GM12891 (cell line): ENCODE data around the gene HOXA3.

Experiments used
- DNase-seq: peaks from one replicate; pipeline ENCODE4 v3.0.0; 2011; ENCODE audit warnings: low spot score; ENCODE audit not compliant: insufficient read length
- FAIRE-seq: peaks from 2 replicates; lab custom pipeline; 2011; peaks lifted over from hg19 to GRCh38; lab: Jason Lieb, UNC
- PAX5 ChIP-seq: IDR thresholded peaks from 2 replicates; pipeline ENCODE4 v1.6.1; 2011; ENCODE audit warnings: low read length, moderate library complexity, mild to moderate bottlenecking; ENCODE audit not compliant: insufficient read depth, severe bottlenecking
- POLR2A ChIP-seq: IDR thresholded peaks from 2 replicates; pipeline ENCODE4 v1.6.1; 2011; ENCODE audit warnings: low read depth, low read length, control low read depth
- POLR2AphosphoS5 ChIP-seq: IDR thresholded peaks from 2 replicates; pipeline ENCODE4 v1.6.1; 2011; ENCODE audit warnings: low read depth, low read length, control low read depth
- POU2F2 ChIP-seq: IDR thresholded peaks from 2 replicates; pipeline ENCODE4 v1.6.1; 2011; ENCODE audit warnings: low read depth, mild to moderate bottlenecking, control low read depth, low read length, moderate library complexity
- SPI1 ChIP-seq: IDR thresholded peaks from 2 replicates; pipeline ENCODE4 v1.6.1; 2011; ENCODE audit warnings: low read depth, low read length, control low read depth
- TAF1 ChIP-seq: IDR thresholded peaks from 2 replicates; pipeline ENCODE4 v1.6.1; 2011; ENCODE audit warnings: low read depth, low read length, control low read depth

Gene HOXA3

DNA sequence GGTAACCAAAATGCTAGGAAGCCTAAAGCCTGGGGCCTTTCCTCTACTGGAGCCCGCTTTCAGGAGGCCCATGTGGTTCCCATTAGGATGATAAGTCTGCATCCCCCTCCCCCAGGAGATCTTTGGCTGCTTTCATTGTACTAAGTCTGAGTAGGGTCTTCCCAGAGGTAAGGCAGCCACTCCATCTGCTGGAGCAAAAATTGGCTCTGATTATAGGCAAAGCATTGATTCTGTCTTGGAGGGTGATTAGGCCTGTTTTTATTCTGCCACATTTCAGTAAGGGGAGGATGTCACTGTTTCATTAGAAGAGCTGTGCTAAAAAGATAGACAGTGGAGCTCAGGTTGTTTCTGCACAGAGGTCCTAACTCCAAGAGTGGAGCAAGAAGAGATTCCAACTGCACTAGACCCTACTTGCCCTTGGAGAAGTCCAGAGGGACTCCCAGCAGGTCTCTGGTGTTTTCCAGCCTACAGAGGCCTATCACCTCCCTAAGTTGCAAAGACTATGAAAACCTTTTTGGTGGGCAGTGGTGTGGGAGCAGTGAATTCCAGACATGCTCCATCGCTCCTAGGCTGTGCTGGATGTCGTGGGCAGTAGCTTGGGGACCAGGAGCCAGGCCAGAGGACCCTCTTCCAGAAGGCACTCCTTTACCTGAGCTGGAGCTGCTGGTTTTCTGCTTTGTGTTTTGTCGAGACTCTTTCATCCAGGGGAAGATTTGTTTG lies 42.8 kb downstream of the HOXA3 start:
- TF ChIP-seq POLR2AphosphoS5 (no peak), TAF1 (no peak), POLR2A (no peak), PAX5 (no peak)
- FAIRE-seq = no peak
- no peak for DNase-seq

DNA sequence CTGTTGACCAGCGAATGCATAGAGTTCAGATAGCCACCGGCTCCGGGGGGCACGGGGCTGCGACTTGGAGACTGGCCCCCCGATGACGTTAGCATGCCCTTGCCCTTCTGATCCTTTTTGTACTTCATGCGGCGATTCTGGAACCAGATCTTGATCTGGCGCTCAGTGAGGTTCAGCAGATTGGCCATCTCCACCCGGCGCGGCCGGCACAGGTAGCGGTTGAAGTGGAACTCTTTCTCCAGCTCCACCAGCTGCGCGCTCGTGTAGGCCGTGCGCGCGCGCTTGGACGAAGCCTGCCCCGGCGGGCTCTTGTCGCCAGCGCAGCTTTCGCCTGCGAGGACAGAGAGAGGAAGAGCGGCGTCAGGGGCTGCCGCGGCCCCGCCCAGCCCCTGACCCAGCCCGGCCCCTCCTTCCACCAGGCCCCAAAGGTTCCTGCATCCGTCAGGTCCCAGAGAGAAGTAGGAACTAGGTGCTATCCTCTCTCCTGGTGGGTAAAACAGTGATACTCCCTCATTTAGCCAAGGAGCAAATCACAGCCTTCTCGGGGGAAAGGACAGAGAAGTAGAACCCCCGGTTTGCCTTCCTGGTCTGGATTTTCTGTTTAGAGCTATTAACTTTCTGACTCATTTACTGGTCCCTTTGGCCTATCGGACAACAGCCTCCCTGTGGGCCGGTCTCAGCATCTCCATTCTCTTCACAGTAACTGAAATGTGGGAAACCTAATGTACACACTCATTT lies 43.8 kb downstream of the HOXA3 start:
- TF ChIP-seq POLR2AphosphoS5 = no peak
- TF ChIP-seq TAF1 = no peak
- no peak for TF ChIP-seq POU2F2
- TF ChIP-seq PAX5 = no peak
- no peak for TF ChIP-seq SPI1
- no peak for TF ChIP-seq POLR2A
- FAIRE-seq = no peak
- DNase-seq = no peak

DNA sequence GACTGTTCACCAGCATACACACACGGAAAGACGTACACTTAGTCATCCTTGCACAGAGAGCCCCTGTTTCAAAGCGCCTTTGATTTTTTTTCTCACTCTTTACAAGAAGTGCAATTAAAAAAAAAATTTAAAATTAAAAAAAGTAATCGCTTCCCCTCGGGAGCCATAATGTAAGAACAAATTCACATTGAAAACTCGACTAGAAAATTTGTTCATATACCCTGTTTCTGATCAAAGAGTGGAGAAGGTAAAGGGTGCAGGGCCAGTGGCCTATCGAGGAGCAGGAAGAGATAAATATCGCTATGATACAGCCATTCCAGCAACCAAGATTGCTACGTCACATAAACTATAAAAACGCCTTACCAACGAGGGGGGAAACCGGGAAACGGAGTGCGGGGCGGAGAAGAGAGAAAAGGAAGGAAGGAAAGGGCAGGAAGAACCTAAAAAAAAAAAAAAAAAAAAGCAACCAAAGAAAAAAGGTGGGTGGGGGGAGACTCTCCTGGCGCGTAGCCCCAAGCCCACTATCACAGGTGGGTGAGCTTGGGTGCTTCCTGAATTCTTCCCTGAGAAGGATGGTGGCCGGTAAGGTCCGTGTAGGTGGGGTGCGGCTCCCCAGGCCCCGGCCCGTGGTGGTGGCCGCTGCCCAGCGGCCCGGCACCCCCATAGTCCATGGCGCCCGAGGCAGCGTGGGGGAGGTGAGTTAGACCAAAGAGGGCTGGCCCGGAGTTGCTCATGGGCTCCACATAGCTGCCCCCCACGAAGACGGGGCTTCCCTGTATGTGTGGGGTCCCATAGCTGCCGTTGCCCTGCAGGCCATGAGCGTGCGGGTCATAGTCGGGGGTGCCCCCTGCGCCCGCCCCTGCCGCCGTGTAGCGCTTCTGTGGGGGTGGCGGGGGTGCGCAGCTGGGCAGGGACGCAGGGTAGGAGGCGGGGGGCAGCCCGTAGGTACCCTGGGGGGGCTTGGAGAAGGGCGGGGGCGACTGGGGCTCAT lies 44.7 kb downstream of the HOXA3 start:
- TF ChIP-seq PAX5 (no peak), TAF1 (no peak), SPI1 (no peak), POU2F2 (no peak), POLR2AphosphoS5 (no peak), POLR2A (no peak)
- DNase-seq = no peak
- FAIRE-seq = no peak

DNA sequence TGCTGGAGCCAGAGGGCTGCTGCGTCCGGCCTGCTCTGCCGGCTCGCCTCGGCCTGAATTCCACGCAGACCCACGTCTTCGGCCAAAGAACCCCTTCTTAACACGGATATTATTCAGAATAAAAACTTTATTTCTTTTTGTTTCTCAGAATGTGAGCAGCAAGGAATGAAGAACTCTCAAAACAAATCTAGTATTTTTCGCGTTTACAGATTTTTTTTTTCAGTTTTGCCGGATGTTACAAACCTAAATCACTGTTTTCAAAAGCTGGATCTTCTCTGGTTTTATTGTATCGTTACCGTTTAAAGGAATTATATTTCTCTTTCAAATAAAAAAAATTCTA lies 45.5 kb downstream of the HOXA3 start:
- DNase-seq (no peak), FAIRE-seq (no peak)
- TF ChIP-seq POU2F2 = no peak
- TF ChIP-seq POLR2AphosphoS5 = no peak
- TF ChIP-seq PAX5 = no peak
- no peak for TF ChIP-seq POLR2A
- no peak for TF ChIP-seq TAF1
- TF ChIP-seq SPI1 = no peak

DNA sequence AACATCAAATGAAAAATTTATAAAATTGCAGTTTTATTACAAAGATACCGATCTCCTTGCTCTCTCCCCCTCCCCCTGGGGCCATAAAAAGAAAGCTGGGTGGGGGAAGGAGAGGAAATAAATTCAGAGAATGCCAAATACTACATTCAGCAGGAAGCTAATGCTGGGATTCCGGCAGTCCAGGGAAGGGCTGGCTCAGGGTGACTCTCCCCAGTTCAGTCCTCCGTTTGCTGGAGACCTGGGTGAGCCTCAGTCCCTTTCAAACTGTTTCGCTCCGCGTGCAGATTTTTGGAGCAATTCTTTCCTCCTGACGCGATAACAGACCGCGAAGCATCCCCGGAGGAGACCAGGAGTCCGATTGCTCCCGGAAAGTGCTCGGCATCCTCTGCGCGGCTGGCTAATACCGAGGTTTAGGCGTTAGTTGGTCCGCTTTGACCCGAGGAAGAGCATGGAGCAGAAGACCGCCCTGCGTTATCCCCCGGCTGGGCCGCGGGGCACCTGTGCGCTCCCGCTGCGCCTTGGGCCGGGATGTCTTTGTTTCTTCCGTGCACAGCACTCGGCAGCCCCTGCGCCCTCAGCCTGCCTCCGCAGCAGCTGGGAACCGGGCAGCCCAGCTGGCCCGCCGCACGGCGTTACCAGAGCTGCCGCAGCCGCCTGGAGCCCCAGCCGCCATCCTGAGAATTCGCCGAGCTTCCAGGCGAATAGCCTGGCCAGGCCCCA lies 46.0 kb downstream of the HOXA3 start:
- no peak for DNase-seq
- TF ChIP-seq POU2F2 (no peak), POLR2A (no peak), PAX5 (no peak), POLR2AphosphoS5 (no peak), SPI1 (no peak), TAF1 (no peak)
- no peak for FAIRE-seq

DNA sequence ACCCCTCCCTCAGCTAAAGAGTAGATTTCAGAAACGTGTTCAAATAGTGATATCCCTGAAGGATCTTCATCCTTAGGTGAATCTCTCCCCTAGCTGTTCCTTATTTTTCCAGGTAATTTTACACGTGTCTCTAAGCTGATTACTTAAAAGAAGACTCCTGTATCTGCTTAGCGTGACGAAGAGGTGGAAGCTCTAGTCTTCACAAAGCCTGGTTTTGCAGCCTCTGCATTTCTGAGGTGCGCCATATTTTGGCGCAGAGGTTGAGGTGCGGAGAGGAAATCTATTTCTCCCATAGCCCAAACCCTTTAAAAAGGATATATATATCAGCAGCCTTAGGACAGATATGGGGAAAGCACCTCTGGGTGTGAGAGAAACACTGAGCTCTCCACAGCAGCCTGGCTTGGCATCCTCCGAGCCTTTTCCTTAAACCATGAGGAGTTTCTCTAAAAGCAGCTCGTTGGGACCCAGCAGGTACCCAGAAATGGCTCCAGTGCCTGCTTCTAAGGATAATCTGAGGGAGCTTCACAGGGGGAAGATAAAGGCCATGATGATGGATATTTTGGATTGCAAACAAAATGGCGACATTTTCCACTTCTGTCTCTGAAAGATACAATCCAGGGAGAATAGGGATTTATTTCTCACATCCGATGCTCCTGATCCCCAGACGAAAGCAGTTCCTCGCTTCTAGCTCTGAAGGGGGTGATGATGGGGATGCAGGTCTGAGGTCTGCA lies 46.9 kb downstream of the HOXA3 start:
- TF ChIP-seq POLR2A = no peak
- TF ChIP-seq POU2F2 = no peak
- TF ChIP-seq POLR2AphosphoS5 = no peak
- TF ChIP-seq PAX5 = no peak
- TF ChIP-seq TAF1 = no peak
- TF ChIP-seq SPI1 = no peak
- FAIRE-seq (no peak), DNase-seq (no peak)

DNA sequence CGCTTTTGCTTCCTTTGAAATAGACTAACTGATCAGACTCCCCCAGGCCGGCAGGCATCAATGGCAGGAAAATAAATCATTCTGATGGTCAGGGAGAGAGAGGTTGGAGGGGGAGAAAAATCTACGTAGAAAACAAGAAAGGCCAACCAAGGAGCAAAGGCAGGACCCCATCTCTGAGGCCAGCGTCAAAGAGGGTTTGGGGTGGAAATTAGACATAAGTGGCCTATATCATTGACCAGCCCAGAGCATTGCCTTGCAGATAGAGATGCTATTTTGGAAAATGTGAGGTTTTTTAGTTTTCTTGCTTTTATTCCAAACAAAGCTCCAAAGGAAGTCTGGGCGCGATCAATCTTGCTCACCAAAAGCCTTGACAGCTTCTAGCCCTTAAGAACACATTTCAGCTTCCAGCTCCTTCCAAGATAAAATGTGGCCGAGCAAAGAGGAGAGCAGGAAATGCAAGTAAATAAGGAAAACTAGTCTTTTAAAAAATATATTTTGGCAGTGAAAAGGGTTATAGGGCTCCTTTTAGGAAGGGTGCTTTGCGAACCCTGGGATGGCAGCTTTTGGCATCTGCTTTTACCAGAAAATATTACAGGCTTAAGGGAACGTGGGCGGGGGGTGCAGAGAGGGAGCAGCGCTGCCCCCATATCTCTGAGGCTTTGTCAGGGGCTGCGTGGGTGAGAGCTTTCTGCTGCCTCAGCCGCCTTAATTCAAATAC lies 47.9 kb downstream of the HOXA3 start:
- TF ChIP-seq SPI1 = no peak
- no peak for TF ChIP-seq POU2F2
- TF ChIP-seq POLR2A = no peak
- TF ChIP-seq PAX5 = no peak
- TF ChIP-seq TAF1 = no peak
- no peak for TF ChIP-seq POLR2AphosphoS5
- no peak for DNase-seq
- no peak for FAIRE-seq
